ENCODE data around the gene CDRT15.

- TF ChIP-seq CTCF (IDR thresholded peaks at IDR 0.05 in 4 of 5, conservative IDR thresholded peaks at IDR 0.05 in 1 of 5): peak; percentile 12 to 63 (median 58)
- no peak for TF ChIP-seq POLR2A (IDR thresholded peaks at IDR 0.05)
Observed at GRCh38 chr17:14211801-14212200, 24.9 kb downstream of the CDRT15 start.

All from gastrocnemius medialis (tissue), 4 donors.